GM21367 (cell line): ENCODE data around the gene PTPRE.

Experiments used
- ATAC-seq: cut with Tn5 transposase; IDR thresholded peaks from one replicate; pipeline ENCODE4 v1.9.1; 2021; ENCODE audit not compliant: unreplicated experiment

The PTPRE gene

GRCh38 chr10:128068398-128069285 lies 161.7 kb downstream of the PTPRE start:
- peak; percentile 2 for ATAC-seq

DNA sequence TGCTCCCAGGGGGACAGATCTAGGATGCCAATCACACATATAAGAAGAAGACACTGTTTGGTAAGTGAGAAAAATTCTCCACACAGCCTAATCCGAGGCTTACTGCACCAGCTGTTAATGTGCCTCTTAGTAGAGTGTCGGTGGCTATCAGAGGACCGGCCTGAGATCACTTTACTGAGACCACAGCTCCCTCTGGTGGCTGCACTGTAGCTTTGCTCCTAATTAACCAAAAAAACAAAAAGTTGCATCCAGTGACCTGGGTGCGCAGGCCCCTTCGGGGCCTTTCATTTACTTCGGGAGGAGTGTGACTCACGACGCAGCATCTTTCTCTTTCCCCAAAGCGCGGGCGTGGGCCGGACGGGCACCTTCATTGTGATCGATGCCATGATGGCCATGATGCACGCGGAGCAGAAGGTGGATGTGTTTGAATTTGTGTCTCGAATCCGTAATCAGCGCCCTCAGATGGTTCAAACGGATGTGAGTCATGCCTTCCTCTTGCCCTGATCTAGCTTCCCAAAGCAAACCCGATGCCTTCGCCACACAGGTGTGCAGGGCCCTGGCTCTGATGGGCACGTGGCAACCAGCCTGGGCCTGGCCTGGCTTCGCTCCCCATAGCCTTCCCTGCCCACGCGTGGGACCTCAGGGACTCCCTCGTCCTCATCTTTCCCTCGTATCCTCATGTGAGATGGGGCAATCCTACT lies 162.6 kb downstream of the PTPRE start:
- peak; percentile 50 for ATAC-seq

GRCh38 chr10:128070161-128070560 lies 163.3 kb downstream of the PTPRE start:
- no peak for ATAC-seq

- no peak for ATAC-seq
Measured at GRCh38 chr10:128070721-128071416, 164.0 kb downstream of the PTPRE start.

- no peak for ATAC-seq
Measured at GRCh38 chr10:128071417-128071782, 164.5 kb downstream of the PTPRE start.

DNA sequence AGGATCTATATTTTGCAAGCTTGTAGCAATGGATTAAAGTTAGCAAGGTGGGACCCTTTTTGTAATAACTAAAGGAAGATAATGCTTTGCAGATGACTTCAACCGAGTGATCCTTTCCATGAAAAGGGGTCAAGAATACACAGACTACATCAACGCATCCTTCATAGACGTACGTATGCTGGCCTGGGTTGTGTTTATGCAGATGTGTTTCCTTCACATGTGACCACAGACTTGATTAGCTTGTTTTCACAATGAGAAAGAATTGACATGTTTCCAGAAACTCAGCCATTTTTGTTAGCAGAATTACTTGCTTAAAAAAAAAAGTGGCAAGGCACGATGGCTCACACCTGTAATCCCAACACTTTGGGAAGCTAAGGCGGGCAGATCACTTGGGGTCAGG lies 165.1 kb downstream of the PTPRE start:
- no peak for ATAC-seq

DNA sequence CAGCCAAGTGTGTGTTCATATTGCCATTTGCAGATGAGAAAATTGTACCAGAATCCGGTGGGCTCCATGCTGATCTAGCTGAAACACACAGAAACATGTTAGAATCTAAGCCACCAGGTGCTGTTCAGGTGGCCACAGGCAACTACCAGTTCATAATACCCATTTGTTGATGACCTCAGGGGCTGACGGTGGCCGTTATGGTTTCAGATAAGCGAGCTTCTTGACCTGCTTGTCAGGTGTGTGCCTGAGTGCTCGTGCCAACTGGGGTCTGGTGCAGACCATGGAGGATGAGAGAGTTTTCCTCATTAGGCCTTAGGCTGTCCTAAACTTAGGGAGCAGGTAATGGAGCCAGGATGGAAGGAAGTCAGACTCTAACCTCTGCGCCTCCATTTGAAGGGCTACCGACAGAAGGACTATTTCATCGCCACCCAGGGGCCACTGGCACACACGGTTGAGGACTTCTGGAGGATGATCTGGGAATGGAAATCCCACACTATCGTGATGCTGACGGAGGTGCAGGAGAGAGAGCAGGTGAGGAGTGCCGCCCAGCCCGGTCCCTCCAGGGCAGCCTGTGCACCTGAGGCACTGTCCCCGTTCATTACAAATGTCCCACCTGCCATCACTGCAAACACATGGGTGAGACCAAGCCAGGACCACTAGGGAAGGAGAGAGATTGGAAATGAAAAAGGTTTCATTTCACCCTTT lies 166.2 kb downstream of the PTPRE start:
- no peak for ATAC-seq

GRCh38 chr10:128073890-128074289 lies 167.0 kb downstream of the PTPRE start:
- no peak for ATAC-seq

- no peak for ATAC-seq
Measured at GRCh38 chr10:128074589-128074988, 167.7 kb downstream of the PTPRE start.

DNA sequence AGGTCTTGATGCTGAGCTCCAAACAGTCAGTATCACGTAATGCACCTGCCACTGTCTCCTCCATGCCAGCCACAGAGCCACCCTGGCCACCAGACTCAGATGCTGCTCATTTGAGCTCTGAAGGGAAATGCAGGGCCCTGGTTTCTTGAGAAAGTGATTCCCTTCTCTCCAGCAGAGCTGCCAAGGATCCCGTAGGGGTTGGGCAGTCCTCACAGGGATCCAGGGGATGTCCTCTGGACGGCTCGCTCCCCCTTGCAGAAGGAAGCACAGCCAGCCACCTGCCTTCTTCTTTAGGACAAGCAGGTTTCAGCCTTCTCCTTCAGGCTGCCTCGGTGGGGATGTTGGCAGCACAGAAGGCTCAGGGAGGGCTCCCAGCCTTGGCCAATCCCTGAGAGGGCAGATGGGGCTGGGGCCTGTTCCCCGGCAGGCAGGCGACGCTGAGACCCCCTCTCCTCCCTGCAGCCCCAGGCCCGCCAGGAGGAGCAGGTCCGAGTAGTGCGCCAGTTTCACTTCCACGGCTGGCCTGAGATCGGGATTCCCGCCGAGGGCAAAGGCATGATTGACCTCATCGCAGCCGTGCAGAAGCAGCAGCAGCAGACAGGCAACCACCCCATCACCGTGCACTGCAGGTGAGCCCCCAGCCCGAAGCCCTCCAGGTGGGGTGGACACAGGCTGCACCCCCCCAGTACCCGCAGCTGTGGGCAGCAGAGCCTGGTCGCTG lies 170.4 kb downstream of the PTPRE start:
- ATAC-seq, result no peak

DNA sequence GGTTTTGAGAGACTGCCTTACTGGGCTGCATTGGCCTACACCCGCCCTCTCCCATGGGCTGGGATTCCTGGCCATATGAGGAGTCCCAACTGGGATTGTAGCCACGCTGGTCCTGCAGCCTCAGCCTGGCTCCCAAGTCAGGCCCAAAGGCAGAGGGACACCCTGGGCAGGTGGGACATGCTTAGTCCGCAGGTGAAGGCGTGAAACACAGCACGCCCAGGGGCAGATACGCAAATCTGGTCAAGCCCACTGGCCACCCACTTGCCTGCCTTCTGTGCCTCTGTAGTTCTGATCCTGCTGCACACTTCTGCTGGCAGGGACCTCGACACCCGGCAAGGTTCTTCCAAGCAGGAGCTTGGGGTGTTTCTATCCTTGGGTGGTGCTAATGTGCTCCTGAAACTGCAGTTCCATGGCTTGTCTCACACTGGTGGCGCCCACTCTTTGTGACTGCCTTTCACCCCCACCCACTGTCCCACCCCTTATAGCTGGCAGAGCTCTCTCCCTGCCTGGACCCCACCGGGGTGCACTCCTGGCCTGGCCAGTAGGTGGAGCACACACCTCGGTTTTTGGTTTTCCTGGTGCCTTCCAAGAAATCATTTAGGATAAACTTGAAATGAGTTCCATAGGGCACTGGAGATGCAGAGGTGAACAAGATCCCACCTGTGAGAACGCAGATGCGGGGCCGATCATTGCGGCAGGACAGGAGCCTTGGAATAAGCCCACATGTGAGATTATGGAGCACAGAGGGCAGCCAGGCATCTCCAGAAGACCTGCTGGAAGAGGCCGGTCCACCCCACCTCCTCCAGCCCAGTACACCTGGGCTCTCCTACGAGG lies 171.4 kb downstream of the PTPRE start:
- ATAC-seq, result peak; percentile 71

- no peak for ATAC-seq
Measured at GRCh38 chr10:128080231-128080630, 173.3 kb downstream of the PTPRE start.

- no peak for ATAC-seq
Measured at GRCh38 chr10:128080641-128081040, 173.7 kb downstream of the PTPRE start.

DNA sequence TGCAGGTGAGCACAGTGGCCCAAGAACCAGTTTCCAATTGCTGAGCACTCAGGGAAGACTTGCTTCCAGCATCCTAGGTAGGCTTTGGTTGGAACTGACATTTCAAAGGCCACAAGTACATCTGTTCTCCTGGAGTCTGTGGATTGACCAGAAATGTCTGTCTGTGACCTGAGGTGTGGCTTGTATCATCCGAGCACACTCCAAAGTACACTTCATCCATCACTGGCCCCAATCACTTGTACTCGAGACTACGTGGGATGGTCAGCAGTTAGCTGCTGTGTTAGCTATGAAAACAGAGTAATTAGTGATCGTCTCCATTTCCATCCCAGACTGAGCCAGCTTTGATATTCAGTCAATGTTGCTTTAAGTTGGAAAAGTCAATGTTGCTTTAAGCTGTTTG lies 174.3 kb downstream of the PTPRE start:
- no peak for ATAC-seq

GRCh38 chr10:128081720-128082119 lies 174.8 kb downstream of the PTPRE start:
- no peak for ATAC-seq

GRCh38 chr10:128083191-128083895 lies 176.4 kb downstream of the PTPRE start:
- ATAC-seq, result no peak

DNA sequence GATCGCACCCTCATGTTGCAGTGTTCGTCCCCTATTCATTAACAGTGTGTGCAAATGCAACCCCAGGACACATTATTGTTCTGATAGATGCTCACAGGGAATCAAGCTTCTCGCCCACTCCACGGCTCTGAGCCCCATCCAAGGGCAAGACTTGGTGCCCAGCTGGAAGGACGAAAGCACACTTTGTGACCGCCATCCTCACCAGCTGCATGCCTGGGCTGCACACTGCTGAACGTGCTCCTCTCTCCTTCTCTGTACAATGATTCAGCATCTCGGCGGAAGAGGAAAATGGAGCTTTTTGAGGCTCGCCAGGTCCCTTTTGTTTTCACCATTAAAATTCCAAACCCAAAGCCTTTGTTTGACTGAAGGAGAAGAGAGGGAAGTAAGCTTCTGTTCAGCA lies 177.5 kb downstream of the PTPRE start:
- ATAC-seq, result no peak

- no peak for ATAC-seq
Measured at GRCh38 chr10:128084991-128085390, 178.1 kb downstream of the PTPRE start.
